Spinal cord (tissue), 10 donors: Measurements from ENCODE around the gene MRPL51. TPM values are rescaled to one million over a fixed set of nuclear protein-coding genes. Genes with fewer than 3 reads are reported as not detected.
"Not testable (repeated sequence)": the region's sequence is repeated elsewhere in the genome, so short reads cannot be mapped to it uniquely, and the experiment has no call there.

Experiments
- DNase-seq, 6 donors: peaks; one replicate each; pipeline versions ENCODE4 v3.0.0 to v3.0.0-alpha.2; 2013 to 2015; ENCODE audit warnings: low spot score in 6 of 6, low read depth in 4 of 6
- H3K27ac ChIP-seq: one replicate; pipeline ENCODE4 v1.5.1; 2013; ENCODE audit warnings: low read depth, low read length, control low read depth
- H3K27me3 ChIP-seq: one replicate; pipeline ENCODE4 v1.6.1; 2013; ENCODE audit warnings: low read length; ENCODE audit not compliant: control insufficient read depth, insufficient read depth
- H3K36me3 ChIP-seq: one replicate; pipeline ENCODE4 v1.6.1; 2013; ENCODE audit warnings: low read length; ENCODE audit not compliant: control insufficient read depth, insufficient read depth
- H3K4me1 ChIP-seq: one replicate; pipeline ENCODE4 v1.6.1; 2013; ENCODE audit warnings: low read length; ENCODE audit not compliant: control insufficient read depth, insufficient read depth
- H3K4me3 ChIP-seq: one replicate; pipeline ENCODE4 v1.5.1; 2013; ENCODE audit warnings: low read depth, low read length, control low read depth
- H3K9me3 ChIP-seq: one replicate; pipeline ENCODE4 v1.6.1; 2013; ENCODE audit warnings: low read length; ENCODE audit not compliant: control insufficient read depth, insufficient read depth
- WGBS: methylation state at CpG from one replicate; pipeline ENCODE4 v1.1.5; 2013; ENCODE audit warnings: missing lambda C conversion rate; ENCODE audit not compliant: insufficient coverage; 5-methylcytosine and 5-hydroxymethylcytosine counted together
- polyA plus RNA-seq, 2 donors: library from polyadenylated mRNA; unstranded; fragments of 120-200 nt; gene quantifications; one replicate each; pipeline ENCODE4 v1.2.1, GENCODE V29; 2013; ENCODE audit not compliant: insufficient read length in 2 of 2
- total RNA-seq, 2 donors: library from RNA; depleted of rRNA in 1 of 2; stranded (reverse); fragments of 120-200 nt in 1 of 2; fragments of >200 nt in 1 of 2; gene quantifications; one replicate each; pipeline versions ENCODE4 v1.2.3 to v1.2.4, GENCODE V29; 2013 to 2014
- donor health status: healthy.

MRPL51 gene
- total and polyA plus RNA-seq, 4 donors: 45.4 to 180 (median 125) TPM

DNA sequence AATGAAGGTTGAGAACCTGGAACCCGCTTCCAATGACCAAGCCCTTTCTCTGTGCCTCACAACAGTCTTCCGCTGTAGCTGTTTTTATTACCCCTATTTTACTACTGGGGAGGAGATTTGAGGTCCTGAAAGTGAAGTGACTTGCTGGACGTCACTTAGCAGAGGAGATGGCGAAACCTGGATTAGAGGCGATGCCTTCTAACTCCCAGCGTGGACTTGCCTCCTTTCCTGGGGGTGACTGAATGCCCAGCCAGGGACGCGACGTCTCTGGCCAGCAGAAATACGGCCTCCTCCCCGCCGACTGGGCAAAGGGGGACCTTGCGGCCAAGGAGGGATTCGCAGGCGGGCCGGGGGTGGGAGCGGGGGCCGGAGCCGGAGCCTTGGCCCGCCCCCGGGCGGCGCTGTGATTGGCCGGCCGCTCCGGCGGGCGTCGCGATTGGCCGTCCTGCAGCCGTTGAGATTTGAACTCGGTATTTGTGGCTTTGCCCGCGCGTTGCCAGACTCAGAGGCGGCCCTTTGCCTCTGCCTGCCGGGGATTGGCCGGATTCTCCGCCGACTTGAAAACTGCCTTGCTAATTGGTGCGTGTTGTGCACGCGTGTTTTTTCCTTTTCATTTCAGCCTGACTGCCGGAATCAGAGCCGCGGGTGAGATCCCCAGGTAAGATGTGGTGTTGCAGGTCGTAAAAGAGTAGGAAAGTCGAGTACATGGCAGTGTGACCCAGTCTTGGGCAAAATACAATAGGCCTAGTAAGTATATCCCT is 615 bp upstream of the MRPL51 start, which contains the start of gene NCAPD2:
Gene NCAPD2, plus strand, starts transcription at position 606 of the 761 bp plus-strand sequence. CDS start 997 bp downstream, outside the sequence.
- Histone ChIP-seq H3K27me3 (no peaks in the 10 kb centered on the region), H3K4me3 (peak within 1 kb of the TSS; percentile 91), H3K27ac (peak within 1 kb of the TSS; percentile 99), H3K4me1 (no peaks in the 10 kb centered on the region), H3K36me3 (peaks cover 17% of the 10 kb centered on the region), H3K9me3 (no peaks in the 10 kb centered on the region)
- peak; percentile 84 to 98 (median 92) for DNase-seq
- under 1% methylated on average over 47 of the region's 49 CpGs for WGBS

- not testable (repeated sequence) for DNase-seq, H3K36me3 ChIP-seq, H3K27me3 ChIP-seq, H3K4me1 ChIP-seq, H3K27ac ChIP-seq, H3K9me3 ChIP-seq, H3K4me3 ChIP-seq
- WGBS: no CpG with 5 or more reads among the region's 1 CpG
Observed at GRCh38 chr12:6490673-6491072, 2.4 kb downstream of the MRPL51 start.

DNA sequence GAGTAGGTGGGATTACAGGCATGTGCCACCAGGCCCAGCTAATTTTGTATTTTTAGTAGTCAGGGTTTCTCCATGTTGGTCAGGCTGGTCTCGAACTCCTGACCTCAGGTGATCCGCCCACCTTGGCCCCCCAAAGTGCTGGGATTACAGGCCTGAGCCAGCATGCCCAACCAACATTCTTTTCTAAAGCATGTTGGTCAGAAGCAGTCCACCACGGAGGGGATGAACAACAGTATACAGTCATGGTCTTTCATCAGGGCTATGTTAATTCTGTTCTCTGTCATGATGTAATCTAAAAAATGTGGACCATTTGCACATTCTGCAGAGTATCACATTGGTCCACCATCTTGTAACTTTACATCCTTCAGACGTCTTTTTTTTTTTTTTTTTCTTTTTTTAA is 3.6 kb downstream of the MRPL51 start:
- Histone ChIP-seq H3K36me3 (peaks cover 6% of the 10 kb centered on the region), H3K27me3 (no peaks in the 10 kb centered on the region), H3K4me1 (no peaks in the 10 kb centered on the region), H3K27ac (no peak overlapping the region), H3K4me3 (no peak overlapping the region), H3K9me3 (no peaks in the 10 kb centered on the region)
- DNase-seq: no peak
- 66% methylated on average over 3 of the region's 4 CpGs for WGBS

DNA sequence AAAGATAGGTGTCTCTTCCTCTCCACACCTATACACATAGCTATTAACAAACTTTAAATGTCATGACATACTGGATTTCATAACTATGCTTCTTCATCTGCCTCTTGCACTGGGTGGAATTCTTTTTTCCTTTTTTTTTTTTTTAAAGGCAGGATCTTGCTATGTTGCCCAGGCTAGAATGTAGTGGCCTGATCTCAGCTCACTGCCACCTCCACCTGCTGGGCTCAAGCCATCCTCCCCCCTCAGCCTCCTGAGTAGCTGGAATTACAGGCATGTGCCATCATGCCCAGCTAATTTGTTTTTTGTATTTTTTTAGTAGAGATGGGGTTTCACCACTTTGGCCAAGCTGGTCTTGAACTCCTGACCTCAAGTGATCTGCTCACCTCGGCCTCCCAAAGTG is 4.8 kb downstream of the MRPL51 start:
- Histone ChIP-seq H3K4me3 (no peak overlapping the region), H3K27me3 (no peaks in the 10 kb centered on the region), H3K4me1 (no peaks in the 10 kb centered on the region), H3K36me3 (peaks cover 6% of the 10 kb centered on the region), H3K27ac (no peak overlapping the region), H3K9me3 (no peaks in the 10 kb centered on the region)
- DNase-seq: no peak
- WGBS: 88% methylated on average over 1 of the region's 1 CpG

- Histone ChIP-seq H3K9me3 (no peaks in the 10 kb centered on the region), H3K4me1 (no peaks in the 10 kb centered on the region), H3K36me3 (no peaks in the 10 kb centered on the region), H3K4me3 (no peak overlapping the region), H3K27ac (no peak overlapping the region), H3K27me3 (peaks cover 2% of the 10 kb centered on the region)
- no peak for DNase-seq
- WGBS: 89% methylated on average over 20 of the region's 20 CpGs
Observed at GRCh38 chr12:6478416-6478815, 14.6 kb downstream of the MRPL51 start.

DNA sequence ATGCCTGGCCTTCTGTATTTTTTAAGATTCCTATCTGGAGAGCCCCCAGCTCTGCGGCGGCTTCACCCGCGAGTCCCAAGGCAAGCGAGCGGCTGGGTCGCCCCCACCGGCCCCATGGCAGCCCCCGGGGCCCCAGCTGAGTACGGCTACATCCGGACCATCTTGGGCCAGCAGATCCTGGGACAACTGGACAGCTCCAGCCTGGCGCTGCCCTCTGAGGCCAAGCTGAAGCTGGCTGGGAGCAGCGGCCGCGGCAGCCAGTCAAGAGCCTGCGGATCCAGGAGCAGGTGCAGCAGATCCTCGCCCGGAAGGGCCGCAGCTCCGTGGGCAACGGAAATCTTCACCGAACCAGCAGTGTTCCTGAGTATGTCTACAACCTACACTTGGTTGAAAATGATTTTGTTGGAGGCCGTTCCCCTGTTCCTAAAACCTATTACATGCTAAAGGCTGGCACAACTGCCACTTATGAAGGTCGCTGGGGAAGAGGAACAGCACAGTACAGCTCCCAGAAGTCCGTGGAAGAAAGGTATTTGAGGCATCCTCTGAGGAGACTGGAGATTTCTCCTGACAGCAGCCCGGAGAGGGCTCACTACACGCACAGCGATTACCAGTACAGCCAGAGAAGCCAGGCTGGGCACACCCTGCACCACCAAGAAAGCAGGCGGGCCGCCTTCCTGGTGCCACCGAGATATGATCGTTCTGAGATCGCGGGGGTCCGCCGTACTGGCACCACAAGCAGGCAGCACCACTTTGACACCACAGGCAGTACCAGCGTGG is 15.3 kb downstream of the MRPL51 start:
- H3K27me3 ChIP-seq, H3K9me3 ChIP-seq, H3K4me1 ChIP-seq, H3K4me3 ChIP-seq, H3K27ac ChIP-seq, H3K36me3 ChIP-seq, DNase-seq: not testable (repeated sequence)
- WGBS: 97% methylated on average over 36 of the region's 37 CpGs

DNA sequence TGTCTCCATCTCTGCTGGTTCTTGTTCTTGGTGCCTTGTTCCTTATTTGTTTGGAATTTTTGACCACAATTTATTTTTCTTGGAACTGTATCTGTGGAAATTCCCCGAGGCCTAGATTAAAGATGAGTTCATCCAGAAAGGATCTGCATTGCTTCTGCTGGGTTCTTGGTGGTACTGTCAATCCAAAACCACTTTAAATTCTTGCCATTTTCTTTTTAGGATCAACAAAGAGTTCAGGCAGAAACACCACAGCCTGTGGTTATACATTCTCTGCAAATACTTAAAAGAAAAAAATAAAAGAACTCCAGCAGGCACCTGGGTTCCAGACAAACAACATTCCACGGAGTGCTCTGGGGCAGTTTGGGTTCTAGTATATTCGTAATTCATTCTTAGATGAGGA is 16.6 kb downstream of the MRPL51 start:
- peaks cover 2% of the 10 kb centered on the region for H3K27me3 ChIP-seq
- no peaks in the 10 kb centered on the region for H3K36me3 ChIP-seq
- 100% methylated on average over 1 of the region's 3 CpGs for WGBS
- DNase-seq: no peak
- no peak overlapping the region for H3K27ac ChIP-seq
- H3K9me3 ChIP-seq: no peaks in the 10 kb centered on the region
- H3K4me1 ChIP-seq: peaks cover under 1% of the 10 kb centered on the region
- H3K4me3 ChIP-seq: no peak overlapping the region

DNA sequence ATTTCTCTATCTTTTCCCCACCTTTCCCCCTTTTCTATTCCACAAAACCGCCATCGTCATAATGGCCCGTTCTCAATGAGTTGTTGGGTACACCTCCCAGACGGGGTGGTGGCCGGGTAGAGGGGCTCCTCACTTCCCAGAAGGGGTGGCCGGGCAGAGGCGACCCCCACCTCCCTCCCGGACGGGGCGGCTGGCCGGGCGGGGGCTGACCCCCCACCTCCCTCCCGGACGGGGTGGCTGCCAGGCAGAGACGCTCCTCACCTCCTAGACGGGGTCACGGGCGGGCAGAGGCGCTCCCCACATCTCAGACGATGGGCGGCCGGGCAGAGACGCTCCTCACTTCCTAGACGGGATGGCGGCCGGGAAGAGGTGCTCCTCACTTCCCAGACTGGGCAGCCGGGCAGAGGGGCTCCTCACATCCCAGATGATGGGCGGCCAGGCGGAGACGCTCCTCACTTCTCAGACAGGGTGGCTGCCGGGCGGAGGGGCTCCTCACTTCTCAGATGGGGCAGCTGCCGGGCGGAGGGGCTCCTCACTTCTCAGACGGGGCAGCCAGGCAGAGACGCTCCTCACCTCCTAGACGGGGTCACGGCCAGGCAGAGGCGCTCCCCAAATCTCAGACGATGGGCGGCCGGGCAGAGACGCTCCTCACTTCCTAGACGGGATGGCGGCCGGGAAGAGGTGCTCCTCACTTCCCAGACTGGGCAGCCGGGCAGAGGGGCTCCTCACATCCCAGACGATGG is 17.7 kb downstream of the MRPL51 start:
- WGBS: 96% methylated on average over 23 of the region's 48 CpGs

GRCh38 chr12:6472491-6472890 is 20.6 kb downstream of the MRPL51 start:
- no peak overlapping the region for H3K27ac ChIP-seq
- H3K36me3 ChIP-seq: no peaks in the 10 kb centered on the region
- H3K9me3 ChIP-seq: no peaks in the 10 kb centered on the region
- no peaks in the 10 kb centered on the region for H3K27me3 ChIP-seq
- H3K4me1 ChIP-seq: peaks cover 12% of the 10 kb centered on the region
- no peak overlapping the region for H3K4me3 ChIP-seq
- DNase-seq: no peak
- 98% methylated on average over 7 of the region's 11 CpGs for WGBS

More for the DNA sequence above, 17.7 kb downstream of the MRPL51 start:
- not testable (repeated sequence) for H3K9me3 ChIP-seq, H3K36me3 ChIP-seq, DNase-seq, H3K27ac ChIP-seq, H3K4me3 ChIP-seq, H3K4me1 ChIP-seq, H3K27me3 ChIP-seq
